ENCODE measurements around the gene LTC4S.
"Not testable (repeated sequence)": the region's sequence is repeated elsewhere in the genome, so short reads cannot be mapped to it uniquely, and the experiment has no call there.

LTC4S gene, protein sequence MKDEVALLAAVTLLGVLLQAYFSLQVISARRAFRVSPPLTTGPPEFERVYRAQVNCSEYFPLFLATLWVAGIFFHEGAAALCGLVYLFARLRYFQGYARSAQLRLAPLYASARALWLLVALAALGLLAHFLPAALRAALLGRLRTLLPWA

DNA sequence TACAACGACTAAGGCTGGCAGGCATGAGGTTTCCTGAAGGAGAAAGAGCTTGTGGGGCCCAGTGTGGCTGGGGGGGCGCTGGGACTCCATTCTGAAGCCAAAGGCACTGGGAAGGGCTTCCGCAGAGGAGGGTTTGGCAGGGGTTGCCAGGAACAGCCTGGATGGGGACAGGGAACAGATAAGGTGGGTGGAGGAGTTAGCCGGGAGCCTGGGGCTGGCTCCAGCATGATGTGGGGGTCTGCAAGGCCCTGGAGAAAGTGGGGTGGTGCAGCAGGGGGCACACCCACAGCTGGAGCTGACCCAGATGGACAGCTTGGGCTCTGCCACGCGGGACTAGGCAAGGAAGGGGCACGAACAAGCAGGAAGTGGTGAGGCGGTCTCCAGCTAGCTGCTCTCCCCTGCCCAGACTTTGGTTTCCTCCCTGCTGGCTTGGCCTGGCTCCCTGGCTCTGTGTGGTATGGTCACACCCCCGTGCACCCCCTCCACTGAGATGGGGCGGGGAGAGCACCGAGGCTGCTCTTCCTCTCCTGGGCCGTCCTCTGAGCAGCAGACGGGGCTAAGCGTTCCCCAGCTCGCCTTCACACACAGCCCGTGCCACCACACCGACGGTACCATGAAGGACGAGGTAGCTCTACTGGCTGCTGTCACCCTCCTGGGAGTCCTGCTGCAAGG, at the start of gene LTC4S:
LTC4S (plus strand) TSS at position 519 of the 672 bp plus-strand sequence; CDS start at position 614, 95 bp downstream.
- DNase-seq (ENCODE audit: low read depth in 2 of 3, low spot score in 2 of 3): no peak

- not testable (repeated sequence) for DNase-seq (ENCODE audit: low read depth in 2 of 3, low spot score in 2 of 3)
These were observed 49.7 kb upstream of the LTC4S start for GRCh38 chr5:179744106-179744505.

- DNase-seq (ENCODE audit: low read depth in 2 of 3, low spot score in 2 of 3): no peak
These were observed 46.9 kb upstream of the LTC4S start for GRCh38 chr5:179746872-179747271.

DNA sequence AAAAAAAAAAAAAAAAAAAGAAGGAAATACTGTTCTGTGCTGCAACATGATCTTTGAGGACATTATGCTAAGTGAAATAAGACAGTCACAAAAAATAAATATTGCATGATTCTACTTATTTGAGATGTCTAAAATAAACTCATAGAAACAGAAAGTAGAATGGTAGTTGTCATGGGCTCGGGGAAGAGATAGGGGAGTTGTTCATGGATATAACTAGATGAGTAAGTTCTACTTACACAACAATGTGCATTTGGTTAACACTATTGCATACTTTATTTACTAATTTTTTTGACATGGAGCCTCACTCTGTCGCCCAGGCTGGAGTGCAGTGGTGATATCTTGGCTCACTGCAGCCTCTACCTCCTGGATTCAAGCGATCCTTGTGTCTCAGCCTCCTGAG, 46.0 kb upstream of the LTC4S start:
- DNase-seq (ENCODE audit: low read depth in 2 of 3, low spot score in 2 of 3): no peak

GRCh38 chr5:179749857-179750508, 43.8 kb upstream of the LTC4S start:
- DNase-seq (ENCODE audit: low read depth in 2 of 3, low spot score in 2 of 3): no peak

DNA sequence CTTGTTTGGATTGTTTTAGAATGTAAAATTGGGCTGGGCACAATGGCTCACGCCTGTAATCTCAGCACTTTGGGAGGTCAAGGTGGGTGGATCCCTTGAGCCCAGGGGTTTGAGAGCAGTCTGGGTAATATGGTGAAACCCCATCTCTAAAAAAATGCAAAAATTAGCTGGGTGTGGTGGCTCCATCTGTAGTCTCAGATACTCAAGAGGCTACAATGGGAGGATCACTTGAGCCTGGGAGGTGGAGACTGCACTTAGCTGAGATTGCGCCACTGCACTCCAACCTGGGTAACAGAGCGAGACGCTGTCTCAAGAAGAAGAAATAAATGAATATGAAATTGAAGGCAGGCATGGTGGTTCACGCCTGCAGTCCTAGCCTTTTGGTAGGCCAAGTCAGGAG, 39.8 kb upstream of the LTC4S start:
- DNase-seq (ENCODE audit: low read depth in 2 of 3, low spot score in 2 of 3): no peak

GRCh38 chr5:179755022-179755421, 38.8 kb upstream of the LTC4S start:
- DNase-seq (ENCODE audit: low read depth in 2 of 3, low spot score in 2 of 3): no peak

DNA sequence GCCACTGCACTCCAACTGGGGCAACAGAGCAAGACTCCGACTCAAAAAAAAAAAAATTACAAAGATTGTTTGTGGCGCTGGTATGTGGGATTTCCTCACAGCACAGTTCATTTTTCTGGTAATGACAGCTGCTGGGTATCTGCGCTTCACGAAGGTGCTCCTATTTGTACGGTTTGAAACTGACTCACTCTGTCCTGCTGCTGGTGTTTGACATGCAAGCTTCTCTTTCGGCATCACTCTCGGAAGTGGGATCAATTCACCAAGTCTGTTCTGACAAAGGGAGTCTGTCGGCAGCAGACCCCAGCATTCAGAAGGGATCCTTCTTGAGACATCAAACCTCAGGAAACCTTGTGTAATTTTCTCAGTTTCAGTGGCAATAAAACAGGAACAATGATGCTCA, 34.8 kb upstream of the LTC4S start:
- DNase-seq (ENCODE audit: low read depth in 2 of 3, low spot score in 2 of 3): no peak

- DNase-seq (ENCODE audit: low read depth in 2 of 3, low spot score in 2 of 3): no peak
These were observed 33.9 kb upstream of the LTC4S start for GRCh38 chr5:179759581-179760551.

DNA sequence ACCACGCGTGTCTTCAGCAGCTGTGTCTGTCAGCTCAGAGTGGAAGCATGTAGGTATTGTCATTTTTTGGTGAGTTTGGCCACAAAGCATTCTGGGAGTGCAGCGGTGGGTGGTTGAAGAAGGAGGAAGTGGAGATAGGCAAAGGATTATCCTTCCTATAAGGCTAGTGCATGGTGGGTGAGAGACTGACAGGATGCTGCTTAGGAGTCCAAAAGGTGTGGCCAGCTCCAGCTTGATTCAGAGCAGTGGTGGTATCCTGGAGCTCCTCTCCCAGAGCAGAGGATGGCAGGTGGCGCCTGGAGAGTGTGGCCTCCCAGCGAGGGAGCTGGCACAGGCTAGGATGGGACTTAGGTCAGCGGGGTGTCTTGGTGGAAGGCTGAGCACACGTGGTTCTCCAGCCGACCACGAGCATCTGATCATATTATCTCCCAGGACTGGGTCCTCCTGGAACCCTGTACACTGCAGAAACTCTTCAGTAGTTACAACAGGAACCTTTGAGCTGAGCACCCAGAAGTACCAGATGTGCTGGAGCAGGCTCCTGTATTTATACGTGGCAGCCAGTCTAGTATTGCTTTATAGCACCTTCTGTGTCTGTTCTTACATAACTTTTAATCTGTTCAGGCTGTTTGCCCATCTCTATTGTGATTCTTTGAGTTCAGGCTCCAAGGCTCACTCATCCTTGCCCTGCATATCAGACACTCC, 31.6 kb upstream of the LTC4S start:
- DNase-seq (ENCODE audit: low read depth in 2 of 3, low spot score in 2 of 3): no peak

DNA sequence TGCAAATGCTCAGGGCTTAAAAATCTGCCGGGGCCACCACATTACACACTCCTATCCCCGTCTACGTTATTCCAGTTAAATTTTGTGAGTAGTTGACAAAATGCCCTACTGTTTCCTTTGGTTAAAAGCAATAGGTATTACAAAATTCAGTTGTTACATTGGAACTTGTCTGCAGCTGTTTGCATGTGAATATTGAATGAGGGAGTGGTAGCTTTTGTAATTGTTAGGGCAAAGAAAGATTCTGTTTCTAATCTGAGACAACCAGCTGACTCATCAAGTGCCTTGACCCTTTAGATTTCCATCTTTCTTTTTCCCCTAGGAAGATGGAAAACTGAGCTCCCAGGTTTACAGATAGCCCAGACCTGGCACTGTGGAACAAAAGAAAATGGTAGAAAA, 31.0 kb upstream of the LTC4S start:
- no peak for DNase-seq (ENCODE audit: low read depth in 2 of 3, low spot score in 2 of 3)

- no peak for DNase-seq (ENCODE audit: low read depth in 2 of 3, low spot score in 2 of 3)
These were observed 30.4 kb upstream of the LTC4S start for GRCh38 chr5:179763215-179763945.

DNA sequence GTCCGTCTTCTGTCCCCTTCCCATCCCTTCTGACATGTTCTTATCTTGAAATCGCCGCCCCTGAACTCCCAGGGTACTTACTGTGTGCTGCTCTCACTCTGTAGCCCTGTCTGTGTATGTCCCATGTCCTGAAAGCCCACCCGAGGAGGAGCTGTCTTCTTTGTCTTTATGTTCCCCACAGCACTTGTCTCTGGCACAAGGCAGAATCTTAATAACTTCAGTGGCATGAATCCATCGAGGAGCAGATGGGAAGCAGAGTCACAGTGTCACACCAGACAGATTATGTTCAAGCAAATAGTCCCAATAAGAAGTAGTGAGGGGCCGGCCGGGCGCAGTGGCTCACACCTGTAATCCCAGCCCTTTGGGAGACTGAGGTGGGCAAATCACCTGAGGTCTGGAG, 29.7 kb upstream of the LTC4S start:
- no peak for DNase-seq (ENCODE audit: low read depth in 2 of 3, low spot score in 2 of 3)

- DNase-seq (ENCODE audit: low read depth in 2 of 3, low spot score in 2 of 3): no peak
These were observed 28.4 kb upstream of the LTC4S start for GRCh38 chr5:179765400-179765799.

GRCh38 chr5:179766021-179766725, 27.6 kb upstream of the LTC4S start:
- DNase-seq (ENCODE audit: low read depth in 2 of 3, low spot score in 2 of 3): no peak

GRCh38 chr5:179766726-179767455, 26.9 kb upstream of the LTC4S start:
- no peak for DNase-seq (ENCODE audit: low read depth in 2 of 3, low spot score in 2 of 3)

DNA sequence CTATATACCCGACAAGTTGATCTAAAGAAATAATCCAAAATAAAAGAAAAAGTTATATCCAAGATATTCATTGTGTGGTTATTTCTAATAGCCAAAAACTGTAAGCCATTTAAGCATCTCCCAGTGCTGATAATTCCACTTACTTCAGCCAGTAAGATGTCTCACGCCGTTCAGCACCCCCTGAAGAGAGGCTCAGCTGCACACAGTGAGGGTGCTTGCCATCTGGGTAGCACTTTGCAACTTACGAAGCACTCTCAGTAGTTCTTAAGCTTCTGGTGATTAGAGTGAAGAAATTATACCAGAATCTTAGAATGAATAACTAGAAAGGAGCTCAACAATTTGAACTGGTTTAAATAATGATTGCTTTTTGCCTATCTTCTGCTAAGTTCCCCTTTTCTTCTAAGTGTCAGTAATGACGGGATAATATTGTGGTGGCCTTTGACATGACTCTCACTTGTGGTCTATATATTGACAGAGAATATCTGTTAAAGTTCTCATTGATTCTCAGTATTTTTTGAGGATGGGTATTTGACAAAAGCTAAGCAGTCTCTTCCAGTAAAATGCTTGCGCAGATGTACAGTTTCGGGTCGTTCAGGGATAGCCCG, 26.2 kb upstream of the LTC4S start:
- no peak for DNase-seq (ENCODE audit: low read depth in 2 of 3, low spot score in 2 of 3)

GRCh38 chr5:179768326-179769085, 25.3 kb upstream of the LTC4S start:
- no peak for DNase-seq (ENCODE audit: low read depth in 2 of 3, low spot score in 2 of 3)

All from activated CD8-positive, alpha-beta memory T cell treated with anti-CD3 and anti-CD28 coated beads for 48 hours (primary cell).